Measurements from ENCODE around the gene RBBP7.

DNA sequence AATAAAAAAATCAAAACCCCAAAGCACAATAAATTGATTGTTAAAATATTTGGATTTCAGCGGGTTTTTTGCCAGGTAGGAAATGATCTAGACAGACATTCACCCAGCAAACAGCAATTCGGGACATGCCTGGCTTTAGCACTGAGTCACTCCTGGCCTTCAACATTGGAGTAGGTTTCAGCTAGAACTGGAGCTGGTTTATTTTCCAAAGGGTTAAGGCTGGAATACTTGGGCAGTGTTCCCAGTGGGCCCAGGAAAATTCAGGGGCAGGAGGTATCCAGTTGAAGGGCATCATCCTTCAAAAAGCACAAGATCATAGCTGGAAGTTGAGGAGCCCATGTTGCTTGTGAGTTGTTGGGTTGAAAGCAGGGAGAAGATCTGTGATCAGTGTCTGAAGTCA, 42.9 kb downstream of the RBBP7 start:
- no peak for TF ChIP-seq CTCF (IDR thresholded peaks at IDR 0.05; ENCODE audit: extremely low read depth in 1 of 2, insufficient read depth in 1 of 2, low read depth in 1 of 2, low read length in 2 of 2)
- no peak for TF ChIP-seq GATA2 (IDR thresholded peaks at IDR 0.05; ENCODE audit: insufficient read depth, insufficient read length, low read depth, low read length)
- TF ChIP-seq EZH2 (IDR thresholded peaks at IDR 0.05; ENCODE audit: borderline replicate concordance, low read depth, low read length, severe bottlenecking), result no peak

All from endothelial cell of umbilical vein (primary cell).